Fibroblast of the conjunctiva (primary cell): ENCODE measurements around the gene IBA57.
"Not testable (repeated sequence)": the region's sequence is repeated elsewhere in the genome, so short reads cannot be mapped to it uniquely, and the experiment has no call there.

ENCODE experiments used
- DNase-seq: peaks from one replicate; pipeline ENCODE4 v3.0.0-alpha.2; 2010; ENCODE audit warnings: low read depth

IBA57 gene

DNA sequence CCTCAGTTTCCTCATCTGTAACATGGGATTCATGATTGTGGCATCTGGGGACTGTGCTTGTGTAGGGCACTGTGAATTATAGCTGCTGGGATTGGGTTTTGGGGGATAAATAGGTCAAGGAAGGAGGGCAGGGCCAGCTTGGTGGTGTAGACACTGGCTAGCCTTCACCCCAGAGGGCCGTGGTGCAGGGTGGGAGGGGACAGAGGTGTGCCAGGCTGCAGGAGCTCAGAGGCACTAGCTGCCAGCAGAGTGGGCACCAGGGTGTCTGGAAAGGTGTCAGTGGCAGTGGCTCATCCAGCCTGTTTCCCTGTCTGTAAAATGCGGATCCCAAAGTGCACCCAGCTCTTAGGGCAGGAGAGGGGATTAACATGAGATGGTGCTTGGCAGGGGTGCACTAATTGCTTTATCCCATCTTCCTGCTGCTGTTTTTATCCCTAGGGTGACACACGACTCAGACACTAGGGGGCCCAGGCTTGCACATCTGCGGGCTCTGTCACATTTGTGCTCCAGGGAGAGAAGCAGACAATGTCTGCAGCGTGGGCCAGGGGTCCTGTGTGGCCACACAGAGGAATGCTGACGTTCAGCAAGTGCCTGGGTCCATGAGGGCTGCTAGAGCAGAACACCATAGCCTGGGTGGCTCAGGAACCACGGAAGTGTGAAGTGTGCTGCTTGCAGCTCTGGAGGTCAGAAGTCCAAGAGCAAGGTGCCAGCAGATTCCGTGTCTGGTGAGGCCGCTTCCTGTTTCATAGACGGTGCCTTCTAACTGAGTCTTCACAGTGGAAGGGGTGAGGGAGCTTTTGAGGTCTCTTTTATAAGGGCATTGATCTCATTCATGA lies 61.6 kb downstream of the IBA57 start:
- no peak for DNase-seq

DNA sequence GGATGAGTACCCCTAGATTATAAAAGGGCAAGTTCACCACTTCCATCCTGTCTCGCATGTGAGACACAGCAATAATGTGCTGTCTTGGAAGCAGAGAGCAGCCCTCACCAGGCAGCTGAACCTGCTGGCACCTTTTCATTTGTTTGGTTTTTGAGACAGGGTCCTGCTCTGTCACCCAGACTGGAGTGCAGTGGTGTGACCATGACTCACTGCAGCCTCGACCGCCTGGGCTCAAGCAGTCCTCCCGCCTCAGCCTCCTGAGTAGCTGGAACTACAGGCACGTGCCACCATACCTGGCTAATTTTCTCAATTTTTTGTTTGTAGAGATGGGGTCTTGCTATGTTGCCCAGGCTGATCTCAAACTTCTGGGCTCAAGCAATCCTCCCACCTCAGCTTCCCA lies 62.5 kb downstream of the IBA57 start:
- not testable (repeated sequence) for DNase-seq

DNA sequence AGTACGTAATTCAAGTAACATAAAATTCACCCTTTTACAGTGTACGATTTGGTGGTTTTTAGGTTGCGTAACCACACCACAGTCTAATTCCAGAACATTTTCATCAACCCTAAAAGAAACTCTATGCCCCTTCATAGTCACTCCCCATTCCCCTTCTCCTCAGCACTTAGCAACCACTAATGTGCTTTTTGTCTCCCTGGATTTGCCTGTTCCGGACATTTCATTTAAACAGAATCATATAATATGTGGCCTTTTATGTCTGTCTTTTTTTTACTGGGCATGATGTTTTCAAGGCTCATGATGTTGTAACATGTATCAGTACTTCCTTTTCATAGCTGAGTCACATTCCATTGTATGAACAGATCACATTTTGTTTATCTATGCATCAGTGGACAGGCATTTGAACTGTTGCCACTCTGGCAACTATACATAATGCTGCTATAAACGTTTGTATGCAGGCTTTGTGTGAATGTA lies 63.0 kb downstream of the IBA57 start:
- peak; percentile 27 for DNase-seq

DNA sequence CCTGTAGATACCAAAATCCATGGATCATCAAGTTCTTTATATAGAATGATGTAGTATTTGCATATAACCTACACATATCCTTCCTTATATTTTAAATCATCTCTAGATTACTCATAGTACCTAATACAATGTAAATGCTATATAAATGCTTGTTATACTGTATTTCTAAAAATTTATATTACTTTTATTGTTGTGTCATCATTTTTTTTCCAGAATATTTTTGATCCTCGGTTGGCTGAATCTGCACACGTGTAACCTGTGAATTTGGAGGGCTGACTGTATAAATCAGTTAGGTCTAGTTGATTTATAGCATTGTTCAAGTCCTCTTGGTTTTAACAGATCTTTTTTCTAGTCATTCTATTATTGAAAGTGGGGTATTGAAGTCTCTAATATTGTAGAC lies 65.6 kb downstream of the IBA57 start:
- no peak for DNase-seq
